Esophagus muscularis mucosa (tissue), 4 donors: ENCODE data around the gene PPP4R2.

Source experiments
- EP300 ChIP-seq: sonication (generic); formaldehyde crosslinking; IDR thresholded peaks from one replicate; pipeline ENCODE4 v1.6.1; 2017; ENCODE audit warnings: antibody characterized with exemption
- POLR2A ChIP-seq: fragments of 450-650 bp; IDR thresholded peaks from one replicate; pipeline ENCODE4 v1.6.1; 2017; ENCODE audit warnings: antibody characterized with exemption, moderate library complexity, mild to moderate bottlenecking, low read depth
- TF ChIP-seq, protein P1 (sequence below), 3 experiments: fragments of 200-600 bp in 2 of 3; fragments of 450-650 bp in 1 of 3; sonication (generic) in 2 of 3; IDR thresholded peaks; one replicate each; pipeline ENCODE4 v1.5.1; 2017 to 2019; ENCODE audit warnings: antibody characterized with exemption in 3 of 3, mild to moderate bottlenecking in 2 of 3, moderate library complexity in 1 of 3

DNA sequence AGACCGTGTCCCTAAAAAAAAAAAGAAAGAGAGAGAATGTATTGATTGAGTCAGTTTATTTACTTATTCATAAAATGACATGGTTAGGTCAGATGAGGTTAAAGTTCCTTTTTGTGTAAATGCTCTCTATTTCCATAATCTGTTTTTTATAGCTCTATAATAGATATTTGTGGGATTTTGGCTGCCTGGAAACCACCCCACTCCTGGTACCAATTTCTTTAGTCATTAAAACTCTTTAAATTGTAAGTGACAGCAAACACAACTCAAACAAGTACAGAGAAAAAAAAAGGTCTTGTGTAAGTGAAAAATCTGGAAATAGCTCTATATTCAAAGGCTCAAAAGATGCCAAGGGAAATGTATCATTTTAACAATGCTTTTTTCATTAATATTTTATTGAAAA, 11.0 kb upstream of the PPP4R2 start:
- TF ChIP-seq, protein P1, sequence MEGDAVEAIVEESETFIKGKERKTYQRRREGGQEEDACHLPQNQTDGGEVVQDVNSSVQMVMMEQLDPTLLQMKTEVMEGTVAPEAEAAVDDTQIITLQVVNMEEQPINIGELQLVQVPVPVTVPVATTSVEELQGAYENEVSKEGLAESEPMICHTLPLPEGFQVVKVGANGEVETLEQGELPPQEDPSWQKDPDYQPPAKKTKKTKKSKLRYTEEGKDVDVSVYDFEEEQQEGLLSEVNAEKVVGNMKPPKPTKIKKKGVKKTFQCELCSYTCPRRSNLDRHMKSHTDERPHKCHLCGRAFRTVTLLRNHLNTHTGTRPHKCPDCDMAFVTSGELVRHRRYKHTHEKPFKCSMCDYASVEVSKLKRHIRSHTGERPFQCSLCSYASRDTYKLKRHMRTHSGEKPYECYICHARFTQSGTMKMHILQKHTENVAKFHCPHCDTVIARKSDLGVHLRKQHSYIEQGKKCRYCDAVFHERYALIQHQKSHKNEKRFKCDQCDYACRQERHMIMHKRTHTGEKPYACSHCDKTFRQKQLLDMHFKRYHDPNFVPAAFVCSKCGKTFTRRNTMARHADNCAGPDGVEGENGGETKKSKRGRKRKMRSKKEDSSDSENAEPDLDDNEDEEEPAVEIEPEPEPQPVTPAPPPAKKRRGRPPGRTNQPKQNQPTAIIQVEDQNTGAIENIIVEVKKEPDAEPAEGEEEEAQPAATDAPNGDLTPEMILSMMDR (IDR thresholded peaks at IDR 0.05) = no peak
- no peak for TF ChIP-seq EP300
- TF ChIP-seq POLR2A = no peak
